Ovary (tissue), 9 donors: ENCODE data around the gene GABRG3. TPM values are rescaled to one million over a fixed set of nuclear protein-coding genes. Genes with fewer than 3 reads are reported as not detected.

Experiments
- DNase-seq, 5 donors: peaks; one replicate each; pipeline ENCODE4 v3.0.0-alpha.2; 2019 to 2020
- H3K27ac ChIP-seq, 2 donors: fragments of 200-600 bp; one replicate each; pipeline versions ENCODE4 v1.5.1 to v1.8.0; 2019 to 2022
- H3K27me3 ChIP-seq: fragments of 200-600 bp; one replicate; pipeline ENCODE4 v1.8.0; 2022
- H3K36me3 ChIP-seq: fragments of 200-600 bp; sonication (generic); one replicate; pipeline ENCODE4 v1.5.1; 2019
- H3K4me1 ChIP-seq: one replicate; pipeline ENCODE4 v1.8.1; 2013; ENCODE audit warnings: mild to moderate bottlenecking, moderate library complexity; ENCODE audit not compliant: insufficient read depth
- H3K4me3 ChIP-seq: fragments of 200-600 bp; sonication (generic); one replicate; pipeline ENCODE4 v1.5.1; 2017
- H3K9me3 ChIP-seq, 2 donors: fragments of 200-600 bp in 1 of 2; sonication (generic) in 1 of 2; one replicate each; pipeline versions ENCODE4 v1.5.1 to v1.8.1; 2013 to 2019; ENCODE audit warnings: mild to moderate bottlenecking in 1 of 2, moderate library complexity in 1 of 2
- EP300 ChIP-seq: sonication (generic); formaldehyde crosslinking; IDR thresholded peaks from one replicate; pipeline ENCODE4 v1.6.1; 2017; ENCODE audit warnings: antibody characterized with exemption
- POLR2A ChIP-seq: fragments of 450-650 bp; IDR thresholded peaks from one replicate; pipeline ENCODE4 v1.6.1; 2017; ENCODE audit warnings: antibody characterized with exemption, mild to moderate bottlenecking, moderate library complexity
- WGBS, 3 donors: extraction: QIAGEN DNeasy Blood & Tissue Kit in 1 of 3; methylation state at CpG; one replicate each; pipeline versions ENCODE4 v1.1.5 to v1.1.7; 2013 to 2017; 5-methylcytosine and 5-hydroxymethylcytosine counted together
- intact Hi-C, 4 donors: fragments of 100-400 bp; cut with DNase I; formaldehyde crosslinking; loops; one replicate each; pipeline versions ENCODE4 v1.11.0 to v1.15.1; 2022 to 2023
- polyA plus RNA-seq, 2 donors: library from polyadenylated mRNA; stranded (reverse); fragments of 200-250 nt in 1 of 2; fragments of 350-450 nt in 1 of 2; fragmentation: Illumina TruSeq in 1 of 2; extraction: RNeasy Lipid Tissue Mini Kit (QIAGEN cat#74804) in 1 of 2; gene quantifications; one replicate each; pipeline ENCODE4 v1.2.3, GENCODE V29; 2013 to 2014
- total RNA-seq, 7 donors: library from RNA; depleted of rRNA in 2 of 7; stranded (reverse); fragments of >200 nt in 2 of 7; fragmentation: NEBNext Ultra II Directional in 3 of 7; extraction: Animal tissue kit (Norgen Biotek cat#: 25700) in 3 of 7; gene quantifications; one replicate each; pipeline versions ENCODE4 v1.1.0 to v1.2.4, GENCODE V29; 2016 to 2023
- TF ChIP-seq, protein P1 (sequence below), 3 donors: fragments of 450-650 bp in 2 of 3; fragments of 200-600 bp in 1 of 3; IDR thresholded peaks; one replicate each; pipeline versions ENCODE4 v1.5.1 to v1.8.0; 2016 to 2022; ENCODE audit warnings: antibody characterized with exemption in 3 of 3, mild to moderate bottlenecking in 1 of 3
- donor health status: DM: no; HTN: no; CAD: no; lungs with moderate emphysema.
- donor health status: DM: no; HTN: no; CAD: no.
- donor health status: Bipolar disorder and iron deficiency.
- donor health status: DM: yes; HTN: yes; CAD: no.
- donor health status: DM: no; HTN: no; CAD: no.
- donor health status: DM: yes; HTN: yes; CAD: no.

GABRG3 gene
- total and polyA plus RNA-seq, 9 donors, result 0.01 to 0.18 (median 0.13) TPM; not detected in 6

- WGBS, 3 donors, result 48 to 64% (median 58%) methylated on average over 4 of the region's 4 CpGs
- H3K9me3 ChIP-seq, result peaks cover 0 to 5% of the 10 kb centered on the region in 2 donors
- H3K4me1 ChIP-seq, result no peaks in the 10 kb centered on the region
- no peak overlapping the region for H3K4me3 ChIP-seq
- H3K27ac ChIP-seq, result no peak overlapping the region
- DNase-seq, result no peak
- intact Hi-C loops, result no loop called here
- no peaks in the 10 kb centered on the region for H3K27me3 ChIP-seq
- H3K36me3 ChIP-seq, result no peaks in the 10 kb centered on the region
- no peak for TF ChIP-seq POLR2A
- TF ChIP-seq, protein P1, sequence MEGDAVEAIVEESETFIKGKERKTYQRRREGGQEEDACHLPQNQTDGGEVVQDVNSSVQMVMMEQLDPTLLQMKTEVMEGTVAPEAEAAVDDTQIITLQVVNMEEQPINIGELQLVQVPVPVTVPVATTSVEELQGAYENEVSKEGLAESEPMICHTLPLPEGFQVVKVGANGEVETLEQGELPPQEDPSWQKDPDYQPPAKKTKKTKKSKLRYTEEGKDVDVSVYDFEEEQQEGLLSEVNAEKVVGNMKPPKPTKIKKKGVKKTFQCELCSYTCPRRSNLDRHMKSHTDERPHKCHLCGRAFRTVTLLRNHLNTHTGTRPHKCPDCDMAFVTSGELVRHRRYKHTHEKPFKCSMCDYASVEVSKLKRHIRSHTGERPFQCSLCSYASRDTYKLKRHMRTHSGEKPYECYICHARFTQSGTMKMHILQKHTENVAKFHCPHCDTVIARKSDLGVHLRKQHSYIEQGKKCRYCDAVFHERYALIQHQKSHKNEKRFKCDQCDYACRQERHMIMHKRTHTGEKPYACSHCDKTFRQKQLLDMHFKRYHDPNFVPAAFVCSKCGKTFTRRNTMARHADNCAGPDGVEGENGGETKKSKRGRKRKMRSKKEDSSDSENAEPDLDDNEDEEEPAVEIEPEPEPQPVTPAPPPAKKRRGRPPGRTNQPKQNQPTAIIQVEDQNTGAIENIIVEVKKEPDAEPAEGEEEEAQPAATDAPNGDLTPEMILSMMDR (IDR thresholded peaks at IDR 0.05), result no peak
- TF ChIP-seq EP300, result no peak
Measured at GRCh38 chr15:27433604-27434003, 462.6 kb downstream of the GABRG3 start.

GRCh38 chr15:27438403-27439375 is 467.7 kb downstream of the GABRG3 start:
- Histone ChIP-seq H3K4me1 (no peaks in the 10 kb centered on the region), H3K36me3 (no peaks in the 10 kb centered on the region), H3K27ac (no peak overlapping the region), H3K27me3 (no peaks in the 10 kb centered on the region), H3K9me3 (peaks cover 0 to 5% of the 10 kb centered on the region in 2 donors), H3K4me3 (no peak overlapping the region)
- TF ChIP-seq EP300, result no peak
- TF ChIP-seq, protein P1 (IDR thresholded peaks at IDR 0.05), result no peak
- no peak for TF ChIP-seq POLR2A
- DNase-seq, result no peak
- intact Hi-C loops, result no loop called here
- 50 to 51% (median 50%) methylated on average over 15 of the region's 15 CpGs for WGBS, 3 donors

GRCh38 chr15:27441120-27441519 is 470.1 kb downstream of the GABRG3 start:
- Histone ChIP-seq H3K27me3 (no peaks in the 10 kb centered on the region), H3K4me3 (no peak overlapping the region), H3K27ac (no peak overlapping the region), H3K4me1 (no peaks in the 10 kb centered on the region), H3K9me3 (no peaks in the 10 kb centered on the region), H3K36me3 (no peaks in the 10 kb centered on the region)
- TF ChIP-seq POLR2A, result no peak
- TF ChIP-seq, protein P1 (IDR thresholded peaks at IDR 0.05), result no peak
- no peak for TF ChIP-seq EP300
- intact Hi-C loops, result no loop called here
- WGBS, 3 donors, result 48 to 56% (median 52%) methylated on average over 2 of the region's 2 CpGs
- DNase-seq, result no peak

- no peaks in the 10 kb centered on the region for H3K9me3 ChIP-seq
- WGBS, 3 donors, result 83 to 88% (median 85%) methylated on average over 5 of the region's 5 CpGs
- TF ChIP-seq POLR2A, result no peak
- no peak for TF ChIP-seq EP300
- TF ChIP-seq, protein P1 (IDR thresholded peaks at IDR 0.05), result no peak
- H3K4me3 ChIP-seq, result no peak overlapping the region
- H3K4me1 ChIP-seq, result no peaks in the 10 kb centered on the region
- DNase-seq, result no peak
- H3K27ac ChIP-seq, result no peak overlapping the region
- intact Hi-C loops, result no loop called here
- H3K36me3 ChIP-seq, result no peaks in the 10 kb centered on the region
- no peaks in the 10 kb centered on the region for H3K27me3 ChIP-seq
Measured at GRCh38 chr15:27448234-27448633, 477.3 kb downstream of the GABRG3 start.
